ENCODE results near the gene DNAH12. TPM values are rescaled to one million over a fixed set of nuclear protein-coding genes. Genes with fewer than 3 reads are reported as not detected.
"Not testable (repeated sequence)": the region's sequence is repeated elsewhere in the genome, so short reads cannot be mapped to it uniquely, and the experiment has no call there.

The DNAH12 gene
- polyA plus RNA-seq, 1 of the 3 experiments (the other 2 are of a cell fraction): 0.03 TPM

DNA sequence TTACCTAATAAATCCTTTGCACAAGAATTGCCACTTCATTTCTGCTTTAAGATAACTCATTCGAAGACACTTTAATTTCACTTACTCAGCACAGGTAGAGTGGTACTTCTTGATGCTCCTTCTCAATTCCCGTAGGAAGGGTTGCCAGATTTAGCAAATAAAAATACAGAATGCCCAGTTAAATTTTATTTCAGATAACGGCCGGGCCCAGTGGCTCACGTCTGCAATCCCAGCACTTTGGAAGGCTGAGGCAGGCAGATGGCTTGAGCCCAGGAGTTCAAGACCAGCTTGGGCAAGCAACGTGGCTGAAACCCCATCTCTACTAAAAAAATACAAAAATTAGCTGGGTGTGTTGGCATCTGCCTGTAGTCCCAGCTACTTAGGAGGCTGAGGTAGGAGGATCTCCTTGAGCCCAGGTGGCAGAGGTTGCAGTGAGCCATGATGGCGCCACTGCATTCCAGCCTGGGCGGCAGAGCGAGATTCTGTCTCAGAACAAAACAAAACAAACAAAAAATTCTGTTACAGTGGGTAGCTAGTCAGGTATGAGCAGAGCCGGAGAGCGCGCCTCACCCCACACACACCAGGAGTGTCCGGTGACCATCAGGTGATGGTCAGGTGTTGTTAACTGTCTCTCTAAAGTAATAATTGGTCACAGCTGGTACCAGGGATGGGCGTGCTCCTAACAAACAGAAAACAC lies 92.8 kb downstream of the DNAH12 start:
- Histone ChIP-seq H3K36me3 (replicated peaks in 1 of 2; ENCODE audit: control insufficient read depth in 1 of 2, insufficient read depth in 2 of 2, low read length in 1 of 2) (no peaks in the 10 kb centered on the region), H3K27ac (ENCODE audit: low read depth in 2 of 2, low read length in 1 of 2) (no peak overlapping the region)
- CTCF ChIA-PET: no interaction called here

DNA sequence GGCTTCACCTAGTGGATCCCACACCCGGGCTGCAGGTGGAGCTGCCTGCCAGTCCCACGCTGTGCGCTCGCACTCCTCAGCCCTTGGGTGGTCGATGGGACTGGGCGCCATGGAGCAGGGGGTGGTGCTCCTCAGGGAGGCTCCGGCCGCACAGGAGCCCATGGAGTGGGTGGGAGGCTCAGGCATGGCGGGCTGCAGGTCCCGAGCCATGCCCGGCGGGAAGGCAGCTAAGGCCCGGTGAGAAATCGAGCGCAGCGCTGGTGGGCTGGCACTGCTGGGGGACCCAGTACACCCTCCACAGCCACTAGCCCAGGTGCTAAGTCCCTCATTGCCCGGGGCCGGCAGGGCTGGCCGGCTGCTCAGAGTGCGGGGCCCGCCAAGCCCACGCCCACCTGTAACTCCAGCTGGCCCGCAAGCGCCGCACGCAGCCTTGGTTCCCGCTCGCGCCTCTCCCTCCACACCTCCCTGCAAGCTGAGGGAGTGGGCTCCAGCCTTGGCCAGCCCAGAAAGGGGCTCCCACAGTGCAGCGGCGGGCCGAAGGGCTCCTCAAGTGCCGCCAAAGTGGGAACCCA lies 94.8 kb downstream of the DNAH12 start:
- H3K4me3 ChIP-seq (ENCODE audit: low read depth in 2 of 2, low read length in 1 of 2); H3K4me1 ChIP-seq (ENCODE audit: control insufficient read depth in 1 of 2, insufficient read depth in 2 of 2, low read depth in 1 of 2, low read length in 1 of 2); H3K9me2 ChIP-seq; H3K4me2 ChIP-seq; H2AFZ ChIP-seq (ENCODE audit: low read depth); H3F3A ChIP-seq (replicated peaks; ENCODE audit: insufficient read depth); H4K20me1 ChIP-seq (ENCODE audit: insufficient read depth); H3K9ac ChIP-seq; H3K79me2 ChIP-seq (ENCODE audit: insufficient read depth); H3K27ac ChIP-seq (ENCODE audit: low read depth in 2 of 2, low read length in 1 of 2); CTCF ChIA-PET; H3K36me3 ChIP-seq (replicated peaks in 1 of 2; ENCODE audit: control insufficient read depth in 1 of 2, insufficient read depth in 2 of 2, low read length in 1 of 2); H3K27me3 ChIP-seq (ENCODE audit: insufficient read depth); DNase-seq; H3K9me3 ChIP-seq: not testable (repeated sequence)
- POLR2A ChIA-PET: interaction anchor here (0.6 kb wide), 1 partner anchor 329 kb away, joined by 4 read pairs; no protein-coding TSS in a partner anchor
- WGBS (ENCODE audit: low lambda C conversion rate): 80% methylated on average over 5 of the region's 33 CpGs

More for the DNA sequence above, 92.8 kb downstream of the DNAH12 start:
- Histone ChIP-seq H3K79me2 (ENCODE audit: insufficient read depth) (no peaks in the 10 kb centered on the region), H3K4me3 (ENCODE audit: low read depth in 2 of 2, low read length in 1 of 2) (no peak overlapping the region), H3K4me1 (ENCODE audit: control insufficient read depth in 1 of 2, insufficient read depth in 2 of 2, low read depth in 1 of 2, low read length in 1 of 2) (peaks cover 0 to 2% of the 10 kb centered on the region in 2 experiments; a peak in 2 of 4 replicates), H3K9me3 (no peaks in the 10 kb centered on the region), H3K4me2 (no peak overlapping the region), H3F3A (replicated peaks; ENCODE audit: insufficient read depth) (no peaks in the 10 kb centered on the region), H2AFZ (ENCODE audit: low read depth) (no peak overlapping the region), H3K9ac (no peak overlapping the region), H3K9me2 (no peaks in the 10 kb centered on the region), H4K20me1 (ENCODE audit: insufficient read depth) (no peaks in the 10 kb centered on the region), H3K27me3 (ENCODE audit: insufficient read depth) (no peaks in the 10 kb centered on the region)
- DNase-seq: no peak
- 89% methylated on average over 14 of the region's 14 CpGs for WGBS (ENCODE audit: low lambda C conversion rate)
- TF ChIP-seq, protein P1, sequence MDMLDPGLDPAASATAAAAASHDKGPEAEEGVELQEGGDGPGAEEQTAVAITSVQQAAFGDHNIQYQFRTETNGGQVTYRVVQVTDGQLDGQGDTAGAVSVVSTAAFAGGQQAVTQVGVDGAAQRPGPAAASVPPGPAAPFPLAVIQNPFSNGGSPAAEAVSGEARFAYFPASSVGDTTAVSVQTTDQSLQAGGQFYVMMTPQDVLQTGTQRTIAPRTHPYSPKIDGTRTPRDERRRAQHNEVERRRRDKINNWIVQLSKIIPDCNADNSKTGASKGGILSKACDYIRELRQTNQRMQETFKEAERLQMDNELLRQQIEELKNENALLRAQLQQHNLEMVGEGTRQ (IDR thresholded peaks at IDR 0.05; ENCODE audit: borderline replicate concordance, low read depth, low read length): no peak
- TF ChIP-seq TEAD4 (IDR thresholded peaks at IDR 0.05; ENCODE audit: borderline replicate concordance, insufficient read depth) (no peak), FOXJ3 (CRISPR knock-in tag; IDR thresholded peaks at IDR 0.05) (no peak), GATA2 (CRISPR knock-in tag; IDR thresholded peaks at IDR 0.05) (no peak), RXRA (IDR thresholded peaks at IDR 0.05; ENCODE audit: borderline replicate concordance, low read depth) (no peak), FOSL2 (IDR thresholded peaks at IDR 0.05; ENCODE audit: borderline replicate concordance, low read depth) (no peak), EZH2phosphoT487 (IDR thresholded peaks at IDR 0.05; ENCODE audit: borderline replicate concordance, low read depth) (no peak), GABPA (IDR thresholded peaks at IDR 0.05; ENCODE audit: low read depth) (no peak), JUND (IDR thresholded peaks at IDR 0.05) (no peak), MXI1 (IDR thresholded peaks at IDR 0.05; ENCODE audit: low read depth, low read length) (no peak)
- TF ChIP-seq, protein P2, sequence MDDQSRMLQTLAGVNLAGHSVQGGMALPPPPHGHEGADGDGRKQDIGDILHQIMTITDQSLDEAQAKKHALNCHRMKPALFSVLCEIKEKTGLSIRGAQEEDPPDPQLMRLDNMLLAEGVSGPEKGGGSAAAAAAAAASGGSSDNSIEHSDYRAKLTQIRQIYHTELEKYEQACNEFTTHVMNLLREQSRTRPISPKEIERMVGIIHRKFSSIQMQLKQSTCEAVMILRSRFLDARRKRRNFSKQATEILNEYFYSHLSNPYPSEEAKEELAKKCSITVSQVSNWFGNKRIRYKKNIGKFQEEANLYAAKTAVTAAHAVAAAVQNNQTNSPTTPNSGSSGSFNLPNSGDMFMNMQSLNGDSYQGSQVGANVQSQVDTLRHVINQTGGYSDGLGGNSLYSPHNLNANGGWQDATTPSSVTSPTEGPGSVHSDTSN (IDR thresholded peaks at IDR 0.05): no peak
- TF ChIP-seq, protein P3, sequence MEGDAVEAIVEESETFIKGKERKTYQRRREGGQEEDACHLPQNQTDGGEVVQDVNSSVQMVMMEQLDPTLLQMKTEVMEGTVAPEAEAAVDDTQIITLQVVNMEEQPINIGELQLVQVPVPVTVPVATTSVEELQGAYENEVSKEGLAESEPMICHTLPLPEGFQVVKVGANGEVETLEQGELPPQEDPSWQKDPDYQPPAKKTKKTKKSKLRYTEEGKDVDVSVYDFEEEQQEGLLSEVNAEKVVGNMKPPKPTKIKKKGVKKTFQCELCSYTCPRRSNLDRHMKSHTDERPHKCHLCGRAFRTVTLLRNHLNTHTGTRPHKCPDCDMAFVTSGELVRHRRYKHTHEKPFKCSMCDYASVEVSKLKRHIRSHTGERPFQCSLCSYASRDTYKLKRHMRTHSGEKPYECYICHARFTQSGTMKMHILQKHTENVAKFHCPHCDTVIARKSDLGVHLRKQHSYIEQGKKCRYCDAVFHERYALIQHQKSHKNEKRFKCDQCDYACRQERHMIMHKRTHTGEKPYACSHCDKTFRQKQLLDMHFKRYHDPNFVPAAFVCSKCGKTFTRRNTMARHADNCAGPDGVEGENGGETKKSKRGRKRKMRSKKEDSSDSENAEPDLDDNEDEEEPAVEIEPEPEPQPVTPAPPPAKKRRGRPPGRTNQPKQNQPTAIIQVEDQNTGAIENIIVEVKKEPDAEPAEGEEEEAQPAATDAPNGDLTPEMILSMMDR (IDR thresholded peaks at IDR 0.05): no peak
- TF ChIP-seq, protein P4, sequence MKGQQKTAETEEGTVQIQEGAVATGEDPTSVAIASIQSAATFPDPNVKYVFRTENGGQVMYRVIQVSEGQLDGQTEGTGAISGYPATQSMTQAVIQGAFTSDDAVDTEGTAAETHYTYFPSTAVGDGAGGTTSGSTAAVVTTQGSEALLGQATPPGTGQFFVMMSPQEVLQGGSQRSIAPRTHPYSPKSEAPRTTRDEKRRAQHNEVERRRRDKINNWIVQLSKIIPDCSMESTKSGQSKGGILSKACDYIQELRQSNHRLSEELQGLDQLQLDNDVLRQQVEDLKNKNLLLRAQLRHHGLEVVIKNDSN (IDR thresholded peaks at IDR 0.05; ENCODE audit: borderline replicate concordance, low read depth): no peak
- TF ChIP-seq, protein P5, sequence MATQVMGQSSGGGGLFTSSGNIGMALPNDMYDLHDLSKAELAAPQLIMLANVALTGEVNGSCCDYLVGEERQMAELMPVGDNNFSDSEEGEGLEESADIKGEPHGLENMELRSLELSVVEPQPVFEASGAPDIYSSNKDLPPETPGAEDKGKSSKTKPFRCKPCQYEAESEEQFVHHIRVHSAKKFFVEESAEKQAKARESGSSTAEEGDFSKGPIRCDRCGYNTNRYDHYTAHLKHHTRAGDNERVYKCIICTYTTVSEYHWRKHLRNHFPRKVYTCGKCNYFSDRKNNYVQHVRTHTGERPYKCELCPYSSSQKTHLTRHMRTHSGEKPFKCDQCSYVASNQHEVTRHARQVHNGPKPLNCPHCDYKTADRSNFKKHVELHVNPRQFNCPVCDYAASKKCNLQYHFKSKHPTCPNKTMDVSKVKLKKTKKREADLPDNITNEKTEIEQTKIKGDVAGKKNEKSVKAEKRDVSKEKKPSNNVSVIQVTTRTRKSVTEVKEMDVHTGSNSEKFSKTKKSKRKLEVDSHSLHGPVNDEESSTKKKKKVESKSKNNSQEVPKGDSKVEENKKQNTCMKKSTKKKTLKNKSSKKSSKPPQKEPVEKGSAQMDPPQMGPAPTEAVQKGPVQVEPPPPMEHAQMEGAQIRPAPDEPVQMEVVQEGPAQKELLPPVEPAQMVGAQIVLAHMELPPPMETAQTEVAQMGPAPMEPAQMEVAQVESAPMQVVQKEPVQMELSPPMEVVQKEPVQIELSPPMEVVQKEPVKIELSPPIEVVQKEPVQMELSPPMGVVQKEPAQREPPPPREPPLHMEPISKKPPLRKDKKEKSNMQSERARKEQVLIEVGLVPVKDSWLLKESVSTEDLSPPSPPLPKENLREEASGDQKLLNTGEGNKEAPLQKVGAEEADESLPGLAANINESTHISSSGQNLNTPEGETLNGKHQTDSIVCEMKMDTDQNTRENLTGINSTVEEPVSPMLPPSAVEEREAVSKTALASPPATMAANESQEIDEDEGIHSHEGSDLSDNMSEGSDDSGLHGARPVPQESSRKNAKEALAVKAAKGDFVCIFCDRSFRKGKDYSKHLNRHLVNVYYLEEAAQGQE (IDR thresholded peaks at IDR 0.05; ENCODE audit: low read depth, low read length): no peak
- POLR2A ChIA-PET: no interaction called here
